ENCODE data around the gene JUNB. TPM values are rescaled to one million over a fixed set of nuclear protein-coding genes. Genes with fewer than 3 reads are reported as not detected.
"Not testable (repeated sequence)": the region's sequence is repeated elsewhere in the genome, so short reads cannot be mapped to it uniquely, and the experiment has no call there.

The JUNB gene
- total RNA-seq, 2 experiments from 2014 or later = 82.7 to 84.6 TPM

DNA sequence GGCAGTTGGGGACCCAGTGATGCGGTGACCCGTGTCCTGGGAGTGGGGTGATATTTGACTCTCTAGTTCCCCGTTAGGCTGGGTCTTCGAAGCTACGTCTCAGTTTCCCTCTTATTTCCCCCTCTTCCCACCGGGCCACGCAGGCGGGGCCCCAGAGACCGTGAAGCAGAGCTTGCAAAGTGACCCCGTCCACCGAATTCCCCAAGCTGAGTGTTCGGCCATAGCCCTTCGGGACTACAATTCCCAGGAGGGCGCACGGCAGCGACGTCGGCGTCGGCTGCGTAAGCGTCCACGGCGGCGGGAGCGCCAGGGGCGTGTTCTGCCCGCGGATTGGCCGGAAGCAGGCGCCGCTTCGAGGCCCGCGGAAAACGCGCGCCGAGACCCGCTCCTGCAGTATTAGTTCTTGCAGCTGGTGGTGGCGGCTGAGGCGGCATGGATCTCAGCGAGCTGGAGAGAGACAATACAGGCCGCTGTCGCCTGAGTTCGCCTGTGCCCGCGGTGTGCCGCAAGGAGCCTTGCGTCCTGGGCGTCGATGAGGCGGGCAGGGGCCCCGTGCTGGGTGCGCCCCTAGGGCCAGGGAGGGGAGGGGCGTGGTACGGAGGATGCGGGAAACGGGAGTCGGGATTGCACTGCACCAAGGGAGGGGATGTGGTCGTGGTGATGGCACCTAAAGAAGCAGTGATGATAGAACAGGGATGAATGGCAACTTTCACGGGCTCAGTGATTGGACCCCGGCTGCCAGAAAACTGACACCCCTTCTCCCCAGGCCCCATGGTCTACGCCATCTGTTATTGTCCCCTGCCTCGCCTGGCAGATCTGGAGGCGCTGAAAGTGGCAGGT, 15.2 kb downstream of the JUNB start, which contains the start of gene RNASEH2A:
Gene RNASEH2A (plus strand): TSS at position 343 of the 840 bp plus-strand sequence. CDS start 90 bp downstream, at position 433.
- POLR2A ChIA-PET = interaction anchor here (0.5 to 1.9 kb wide), 12 partner anchors 10 to 132 kb away, joined by 3 to 12 read pairs (median 3); partner anchors contain the start of genes CALR, DHPS, JUNB and TNPO2
- Mint-ChIP-seq H3K9me3 (no peaks in the 10 kb centered on the region), H3K36me3 (peaks cover 13% of the 10 kb centered on the region), H3K27ac (peak within 1 kb of the TSS; percentile 89), H3K27me3 (no peaks in the 10 kb centered on the region), H3K4me3 (peak within 1 kb of the TSS; percentile 94), H3K4me1 (peaks cover 19% of the 10 kb centered on the region)
- ATAC-seq (ENCODE audit: low read depth) (peak; percentile 85), DNase-seq (peak; percentile 91)

GRCh38 chr19:12815088-12815487, 23.8 kb downstream of the JUNB start:
- ATAC-seq (ENCODE audit: low read depth) (no peak), DNase-seq (no peak)
- Mint-ChIP-seq H3K36me3 (peaks cover 16% of the 10 kb centered on the region), H3K9me3 (no peaks in the 10 kb centered on the region), H3K4me1 (peaks cover 2% of the 10 kb centered on the region), H3K4me3 (no peak overlapping the region), H3K27me3 (no peaks in the 10 kb centered on the region), H3K27ac (no peak overlapping the region)
- POLR2A ChIA-PET = no interaction called here

DNA sequence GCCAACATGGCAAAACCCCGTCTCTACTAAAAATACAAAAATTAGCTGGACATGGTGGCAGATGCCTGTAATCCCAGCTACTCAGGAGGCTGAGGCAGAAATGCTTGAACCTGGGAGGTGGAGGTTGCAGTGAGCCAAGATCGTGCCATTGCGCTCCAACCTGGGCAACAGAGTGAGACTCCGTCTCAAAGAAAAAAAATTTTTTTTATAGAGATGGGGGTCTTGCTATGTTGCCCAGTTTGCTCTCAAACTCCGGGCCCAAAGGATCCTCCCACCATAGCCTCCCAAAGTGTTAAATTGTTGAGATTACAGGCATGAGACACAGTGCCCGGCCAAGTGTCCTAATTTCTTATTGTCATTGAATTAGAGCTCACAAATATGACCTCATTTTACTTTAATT, 25.9 kb downstream of the JUNB start:
- H3K27ac Mint-ChIP-seq; POLR2A ChIA-PET; H3K4me1 Mint-ChIP-seq; H3K27me3 Mint-ChIP-seq; H3K4me3 Mint-ChIP-seq; H3K9me3 Mint-ChIP-seq; DNase-seq; ATAC-seq (ENCODE audit: low read depth): not testable (repeated sequence)
- H3K36me3 Mint-ChIP-seq = peaks cover 13% of the 10 kb centered on the region

DNA sequence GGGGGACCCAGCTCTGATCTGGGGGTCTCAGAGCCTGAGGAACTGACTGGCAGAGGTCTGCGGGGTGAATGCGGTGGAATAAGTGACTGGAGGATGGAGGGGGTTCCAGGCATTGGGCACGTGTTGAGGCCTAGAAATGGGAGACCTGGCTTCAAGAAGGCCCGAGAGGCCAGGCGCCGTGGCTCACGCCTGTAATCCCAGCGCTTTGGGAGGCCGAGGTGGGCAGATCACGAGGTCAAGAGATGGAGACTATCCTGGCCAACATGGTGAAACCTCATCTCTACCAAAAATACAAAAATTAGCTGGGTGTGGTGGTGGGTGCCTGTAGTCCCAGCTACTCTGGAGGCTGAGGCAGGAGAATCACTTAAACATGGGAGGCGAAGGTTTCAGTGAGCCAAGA, 26.5 kb downstream of the JUNB start:
- ATAC-seq (ENCODE audit: low read depth); H3K4me1 Mint-ChIP-seq; H3K27ac Mint-ChIP-seq; H3K36me3 Mint-ChIP-seq; H3K9me3 Mint-ChIP-seq; H3K4me3 Mint-ChIP-seq; H3K27me3 Mint-ChIP-seq; DNase-seq: not testable (repeated sequence)
- POLR2A ChIA-PET = interaction anchor here (0.6 kb wide), 1 partner anchor 12 kb away, joined by 5 read pairs; no protein-coding TSS in a partner anchor

DNA sequence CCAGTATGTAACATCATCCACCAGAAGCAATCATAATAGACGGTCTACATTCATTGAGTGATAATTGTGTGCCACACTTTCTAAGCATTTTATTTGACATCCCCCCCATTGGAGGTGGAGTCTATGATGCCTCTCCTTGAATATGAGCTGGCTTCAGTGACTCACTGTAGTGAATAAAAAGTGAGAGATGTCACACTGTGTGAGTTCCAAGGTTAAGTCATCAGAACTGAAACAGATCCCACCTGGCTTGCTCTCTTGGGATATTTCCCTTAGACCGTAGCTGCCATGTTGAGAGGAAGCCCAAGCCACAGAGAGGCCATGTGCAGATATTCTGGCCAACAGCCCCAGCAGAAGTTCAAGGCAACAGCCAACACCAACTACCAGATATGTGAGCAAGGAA, 30.5 kb downstream of the JUNB start:
- no peak for ATAC-seq (ENCODE audit: low read depth)
- H3K4me3 Mint-ChIP-seq = no peak overlapping the region
- peaks cover 13% of the 10 kb centered on the region for H3K27me3 Mint-ChIP-seq
- no peak overlapping the region for H3K27ac Mint-ChIP-seq
- peaks cover 5% of the 10 kb centered on the region for H3K4me1 Mint-ChIP-seq
- POLR2A ChIA-PET = no interaction called here
- H3K9me3 Mint-ChIP-seq = no peaks in the 10 kb centered on the region
- no peak for DNase-seq
- H3K36me3 Mint-ChIP-seq = peaks cover 1% of the 10 kb centered on the region

DNA sequence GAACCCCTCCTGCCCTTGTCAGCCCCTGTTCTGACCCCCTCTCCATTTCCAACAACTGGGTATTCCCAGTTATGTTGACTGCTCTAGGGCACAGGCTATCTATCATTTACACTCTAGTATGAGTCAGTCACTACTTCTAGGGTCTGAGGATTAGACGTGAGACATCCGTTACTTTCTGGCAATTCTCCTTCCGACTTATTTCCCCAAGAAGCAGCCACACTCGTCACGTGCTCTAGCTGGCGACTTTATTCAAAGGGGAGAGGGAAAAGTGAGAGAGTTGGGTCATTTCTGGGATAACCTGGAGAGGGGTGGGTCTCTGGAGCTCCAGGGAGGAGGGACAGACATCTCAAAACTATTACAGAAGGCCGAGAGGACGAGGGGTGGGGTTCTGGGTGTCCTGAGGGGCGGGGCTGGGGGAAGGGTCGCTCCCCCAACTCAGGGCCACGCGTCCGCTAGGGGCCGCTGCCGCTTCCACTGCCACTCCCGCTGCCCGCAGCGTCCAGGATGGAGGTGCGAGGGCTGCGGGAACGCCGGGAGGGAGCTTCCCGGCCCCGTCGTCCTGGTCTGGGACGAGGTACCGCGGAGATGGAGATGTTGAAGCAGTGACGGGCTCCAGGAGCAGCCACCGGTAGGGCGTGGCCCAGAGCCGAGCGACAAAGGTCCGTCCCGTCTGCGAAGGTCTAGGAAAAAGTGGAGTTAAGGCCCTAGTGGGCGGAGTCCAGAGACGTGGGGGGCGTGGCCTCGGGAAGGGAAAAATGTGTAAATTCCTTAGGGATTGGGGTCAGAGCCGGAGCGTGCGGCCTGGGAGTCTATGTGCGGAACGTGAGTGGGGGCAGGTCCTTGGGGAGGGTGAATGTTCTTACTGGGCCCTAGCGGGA, 34.2 kb downstream of the JUNB start:
- peaks cover 43% of the 10 kb centered on the region for H3K27me3 Mint-ChIP-seq
- ATAC-seq (ENCODE audit: low read depth) = peak; percentile 32
- peak; percentile 43 for DNase-seq
- H3K4me1 Mint-ChIP-seq = peaks cover 6% of the 10 kb centered on the region
- H3K9me3 Mint-ChIP-seq = no peaks in the 10 kb centered on the region
- H3K36me3 Mint-ChIP-seq = no peaks in the 10 kb centered on the region
- peak overlapping the region; percentile 54 for H3K4me3 Mint-ChIP-seq
- H3K27ac Mint-ChIP-seq = no peak overlapping the region
- POLR2A ChIA-PET = no interaction called here

DNA sequence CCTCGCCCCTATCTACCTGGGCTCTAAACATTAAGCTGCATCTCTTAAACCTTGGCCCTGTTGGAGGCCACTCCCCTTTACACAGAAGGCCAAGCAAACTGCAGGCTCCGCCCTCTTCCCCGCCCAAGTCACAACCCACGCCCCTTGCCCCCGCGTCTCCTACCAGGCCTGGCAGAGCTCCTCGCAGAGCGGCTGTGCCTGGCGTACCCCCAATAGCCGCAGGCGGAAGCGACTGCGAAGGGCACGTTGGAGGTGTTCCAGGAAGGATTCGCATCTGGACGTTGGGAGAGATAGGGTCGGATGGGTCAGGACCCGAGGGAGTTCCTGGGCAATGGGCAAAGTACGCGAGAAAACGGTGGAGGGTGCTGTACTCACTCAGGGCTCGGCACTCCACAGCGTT, 37.2 kb downstream of the JUNB start:
- peak; percentile 46 for DNase-seq
- H3K4me3 Mint-ChIP-seq = no peak overlapping the region
- no peak overlapping the region for H3K27ac Mint-ChIP-seq

DNA sequence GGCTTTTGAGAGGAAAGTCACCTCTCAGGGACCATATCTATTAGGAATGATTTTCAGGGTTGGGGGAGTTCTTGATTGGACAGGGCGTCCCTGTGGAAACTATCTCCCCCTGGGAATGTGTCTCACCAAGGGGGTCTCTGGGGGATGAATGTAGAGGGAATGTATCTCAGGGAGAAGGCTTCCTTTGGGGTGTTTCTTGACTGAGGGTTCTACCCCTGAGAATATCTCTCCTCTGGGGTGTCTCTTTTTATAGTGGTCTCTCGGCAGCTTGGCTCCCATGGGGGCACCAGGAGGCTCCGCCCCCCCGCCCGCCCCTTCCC, 42.1 kb downstream of the JUNB start:
- Mint-ChIP-seq H3K4me3 (peak overlapping the region; percentile 48), H3K27ac (no peak overlapping the region), H3K27me3 (peaks cover 81% of the 10 kb centered on the region), H3K36me3 (no peaks in the 10 kb centered on the region), H3K9me3 (no peaks in the 10 kb centered on the region), H3K4me1 (peaks cover 9% of the 10 kb centered on the region)
- ATAC-seq (ENCODE audit: low read depth) (no peak), DNase-seq (no peak)
- POLR2A ChIA-PET = no interaction called here

More for the DNA sequence above, 37.2 kb downstream of the JUNB start:
- ATAC-seq (ENCODE audit: low read depth) = peak; percentile 38
- POLR2A ChIA-PET = interaction anchor here (0.9 kb wide), 1 partner anchor 22 kb away, joined by 4 read pairs; the partner anchor contains the start of gene RNASEH2A
- Mint-ChIP-seq H3K9me3 (no peaks in the 10 kb centered on the region), H3K4me1 (peaks cover 12% of the 10 kb centered on the region), H3K36me3 (no peaks in the 10 kb centered on the region), H3K27me3 (peaks cover 69% of the 10 kb centered on the region)

DNA sequence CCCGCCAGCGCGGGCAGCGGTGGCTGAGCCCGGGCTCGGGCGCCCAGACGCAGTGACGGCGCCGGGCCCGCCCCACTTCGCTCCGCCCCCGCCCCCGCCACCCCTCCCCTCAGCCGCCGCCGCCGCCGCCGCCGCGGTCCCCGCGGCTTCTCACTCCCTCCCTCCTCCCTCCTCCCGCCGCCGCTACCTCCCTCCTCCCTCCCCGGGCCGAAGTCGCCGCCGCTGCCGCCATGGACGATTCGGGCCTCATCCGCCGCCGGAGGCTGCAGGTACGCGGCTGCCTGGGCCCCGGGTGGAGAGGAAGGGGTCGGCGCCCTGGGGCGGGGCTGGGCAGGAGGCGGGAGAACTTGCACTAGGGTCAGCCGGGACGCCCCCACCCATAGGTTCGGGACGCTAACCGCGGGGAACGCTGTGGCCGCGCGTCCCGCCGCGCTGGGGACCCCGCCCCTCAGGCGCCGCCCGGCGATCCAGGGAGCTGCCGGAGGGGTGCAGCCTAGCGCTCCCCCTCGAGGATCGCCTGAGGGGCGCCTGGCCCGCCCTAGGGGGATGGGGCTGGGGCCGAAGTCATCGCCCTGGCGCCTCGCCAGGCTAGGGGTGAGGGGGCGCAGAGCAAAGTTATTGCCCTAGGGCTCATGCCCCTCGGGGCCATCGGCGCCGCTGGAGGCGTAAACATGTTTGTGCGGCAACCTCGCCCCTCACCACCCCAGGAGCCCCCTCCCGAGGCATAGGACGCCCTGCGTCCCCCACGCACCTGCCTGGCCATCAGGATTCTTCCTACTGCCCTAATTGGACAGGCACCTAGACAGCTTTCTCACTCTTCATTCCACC, 42.7 kb downstream of the JUNB start:
- Mint-ChIP-seq H3K4me3 (peak overlapping the region; percentile 11), H3K27me3 (peaks cover 82% of the 10 kb centered on the region), H3K9me3 (no peaks in the 10 kb centered on the region), H3K36me3 (no peaks in the 10 kb centered on the region), H3K27ac (no peak overlapping the region), H3K4me1 (peaks cover 9% of the 10 kb centered on the region)
- ATAC-seq (ENCODE audit: low read depth) (no peak), DNase-seq (peak; percentile 48)
- POLR2A ChIA-PET = interaction anchor here (1.2 kb wide), 1 partner anchor 15 kb away, joined by 3 read pairs; no protein-coding TSS in a partner anchor

- H3K4me1 Mint-ChIP-seq = peaks cover 15% of the 10 kb centered on the region
- H3K36me3 Mint-ChIP-seq = no peaks in the 10 kb centered on the region
- peak within 1 kb of the TSS; percentile 48 for H3K4me3 Mint-ChIP-seq
- ATAC-seq (ENCODE audit: low read depth) (no peak), DNase-seq (no peak)
- no peaks in the 10 kb centered on the region for H3K9me3 Mint-ChIP-seq
- no peak within 1 kb of the TSS for H3K27ac Mint-ChIP-seq
- peaks cover 83% of the 10 kb centered on the region for H3K27me3 Mint-ChIP-seq
- POLR2A ChIA-PET = interaction anchor here (1.2 kb wide), 1 partner anchor 16 kb away, joined by 3 read pairs; no protein-coding TSS in a partner anchor
These were observed 43.3 kb downstream of the JUNB start, which contains the start of gene RTBDN for GRCh38 chr19:12834566-12834943. Gene RTBDN (minus strand): TSS chr19:12834579. CDS start chr19:12829979, 4,600 bp downstream.

GRCh38 chr19:12834976-12835757, 43.9 kb downstream of the JUNB start:
- Mint-ChIP-seq H3K9me3 (no peaks in the 10 kb centered on the region), H3K36me3 (no peaks in the 10 kb centered on the region), H3K27me3 (peaks cover 81% of the 10 kb centered on the region), H3K4me1 (peaks cover 15% of the 10 kb centered on the region), H3K27ac (no peak overlapping the region), H3K4me3 (no peak overlapping the region)
- ATAC-seq (ENCODE audit: low read depth) (no peak), DNase-seq (peak; percentile 42)
- POLR2A ChIA-PET = interaction anchor here (1.2 kb wide), 1 partner anchor 16 kb away, joined by 3 read pairs; no protein-coding TSS in a partner anchor

DNA sequence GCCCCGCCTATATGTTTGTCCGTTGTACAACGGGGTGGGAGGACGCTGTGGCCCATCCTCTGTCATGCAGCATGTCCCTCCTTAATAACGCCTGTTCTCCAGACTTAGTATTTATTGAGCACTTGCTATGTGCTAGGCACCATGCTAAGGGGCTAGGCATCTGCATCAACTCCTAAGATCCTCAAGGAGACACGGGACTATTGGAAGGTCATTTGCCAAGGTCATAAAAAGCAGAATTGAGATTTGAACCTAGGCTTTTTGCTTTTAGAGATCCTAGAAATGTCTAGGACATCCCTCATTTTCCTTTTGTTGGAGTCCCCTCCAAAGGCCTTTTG, 45.2 kb downstream of the JUNB start:
- POLR2A ChIA-PET = no interaction called here
- Mint-ChIP-seq H3K4me1 (peaks cover 24% of the 10 kb centered on the region), H3K36me3 (no peaks in the 10 kb centered on the region), H3K4me3 (no peak overlapping the region), H3K27ac (no peak overlapping the region), H3K27me3 (peaks cover 85% of the 10 kb centered on the region), H3K9me3 (no peaks in the 10 kb centered on the region)
- ATAC-seq (ENCODE audit: low read depth) (no peak), DNase-seq (no peak)

Data from activated naive CD8-positive, alpha-beta T cell treated with anti-CD3 and anti-CD28 coated beads, Interleukin-2, amount 10 ng/mL, durations not matched to agents 7 days and 5 days (primary cell).